Endothelial cell of umbilical vein (primary cell): ENCODE data around the gene RIT2.

Experiments used
- CTCF ChIP-seq, 2 donors: IDR thresholded peaks; 1 replicate in 1 of 2; 2 replicates in 1 of 2; pipeline ENCODE4 v1.5.1; 2011; ENCODE audit warnings: low read length in 2 of 2, mild to moderate bottlenecking in 2 of 2, moderate library complexity in 2 of 2, control low read depth in 1 of 2, inconsistent platforms in 1 of 2, low read depth in 1 of 2; ENCODE audit not compliant: insufficient read depth in 1 of 2; ENCODE audit errors: extremely low read depth in 1 of 2
- EZH2 ChIP-seq: IDR thresholded peaks from 2 replicates; pipeline ENCODE4 v1.6.1; 2012; ENCODE audit warnings: borderline replicate concordance, low read depth, mild to moderate bottlenecking, moderate library complexity, low read length, inconsistent platforms; ENCODE audit not compliant: severe bottlenecking
- FOS ChIP-seq: IDR thresholded peaks from 2 replicates; pipeline ENCODE4 v1.6.1; 2011; ENCODE audit warnings: mild to moderate bottlenecking, low read length, moderate library complexity, borderline replicate concordance; ENCODE audit not compliant: insufficient read depth
- GATA2 ChIP-seq: IDR thresholded peaks from 2 replicates; pipeline ENCODE4 v1.7.0; 2011; ENCODE audit warnings: low read depth, mild to moderate bottlenecking, moderate library complexity, mixed read lengths, low read length; ENCODE audit not compliant: insufficient read length, insufficient read depth
- JUN ChIP-seq: IDR thresholded peaks from 2 replicates; pipeline ENCODE4 v1.6.1; 2011; ENCODE audit warnings: borderline replicate concordance, low read depth; ENCODE audit not compliant: insufficient read length, insufficient read depth
- MAX ChIP-seq: IDR thresholded peaks from 2 replicates; pipeline ENCODE4 v1.6.1; 2011; ENCODE audit not compliant: insufficient read depth, insufficient read length
- MYC ChIP-seq: IDR thresholded peaks from one replicate; pipeline ENCODE4 v1.6.1; 2011; ENCODE audit warnings: mild to moderate bottlenecking, low read depth, low read length
- POLR2A ChIP-seq: IDR thresholded peaks from 2 replicates; pipeline ENCODE4 v1.6.1; 2012; ENCODE audit warnings: low read depth, mild to moderate bottlenecking, control low read depth, low read length
- POLR2AphosphoS5 ChIP-seq: IDR thresholded peaks from 2 replicates; pipeline ENCODE4 v1.6.1; 2012; ENCODE audit warnings: low read depth, mild to moderate bottlenecking, control low read depth, low read length, moderate library complexity; ENCODE audit not compliant: insufficient read depth

- TF ChIP-seq POLR2A (no peak), CTCF (IDR thresholded peaks at IDR 0.05; ENCODE audit: extremely low read depth in 1 of 2, insufficient read depth in 1 of 2, low read depth in 1 of 2, low read length in 2 of 2) (no peak), MYC (no peak), POLR2AphosphoS5 (no peak), EZH2 (no peak), JUN (no peak), GATA2 (no peak), MAX (no peak), FOS (no peak)
Observed at GRCh38 chr18:42961298-42961697, 154.2 kb downstream of the RIT2 start.
